Mammary microvascular endothelial cell (primary cell): Measurements from ENCODE around the gene NXNL2. TPM values are rescaled to one million over a fixed set of nuclear protein-coding genes. Genes with fewer than 3 reads are reported as not detected.

ENCODE experiments used
- total RNA-seq: library from RNA; depleted of rRNA; stranded (reverse); fragments of >200 nt; gene quantifications from 2 replicates; pipeline ENCODE4 v1.2.3, GENCODE V29; 2015

NXNL2 gene
- 0.33 TPM in 1 of 2 replicates, not detected in the other for total RNA-seq

DNA sequence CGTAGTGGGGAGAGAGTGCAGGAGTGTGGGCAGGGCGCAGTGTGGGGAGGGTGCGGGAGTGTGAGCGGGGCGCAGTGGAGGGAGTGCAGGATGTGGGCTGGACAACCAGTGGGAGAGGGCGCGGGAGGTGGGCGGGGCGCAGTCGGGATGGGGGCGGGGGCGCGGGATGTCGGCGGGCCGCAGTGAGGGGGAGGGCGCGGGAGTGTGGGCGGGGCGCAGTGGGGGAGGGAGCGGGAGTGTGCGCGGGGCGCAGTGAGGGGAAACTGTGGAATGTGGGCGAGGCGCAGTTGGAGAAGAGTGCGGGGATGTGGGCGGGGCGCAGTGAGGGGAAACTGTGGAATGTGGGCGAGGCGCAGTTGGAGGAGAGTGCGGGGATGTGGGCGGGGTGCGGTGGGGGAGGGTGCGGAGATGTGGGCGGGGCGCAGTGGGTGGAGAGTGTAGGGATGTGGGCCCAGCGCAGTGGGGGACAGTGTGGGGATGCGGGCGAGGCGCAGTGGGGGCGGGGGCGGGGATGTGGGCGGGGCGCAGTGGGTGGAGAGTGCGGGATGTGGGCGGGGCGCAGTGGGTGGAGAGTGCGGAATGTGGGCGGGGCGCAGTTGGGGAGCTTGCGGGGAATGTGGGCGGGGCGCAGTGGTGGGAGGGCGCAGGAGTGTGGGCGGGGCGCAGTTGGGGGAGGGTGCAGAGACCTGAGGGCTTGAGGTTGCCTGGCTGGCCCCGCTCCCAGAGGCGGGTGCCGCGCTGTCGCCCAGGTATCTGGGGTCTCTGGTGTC is at the start of gene NXNL2:
Gene NXNL2 (plus strand): TSS at position 723 of the 770 bp plus-strand sequence. CDS start 257 bp downstream, outside the sequence.

Other genes with a start within 250 kb of the NXNL2 start
- gene SPIN1, start 146.7 kb upstream of the NXNL2 start, total RNA-seq, result 24.8 and 28.2 TPM in 2 replicates